NCI-H460 (cell line): ENCODE data around the gene TRAPPC2L. TPM values are rescaled to one million over a fixed set of nuclear protein-coding genes. Genes with fewer than 3 reads are reported as not detected.
"Not testable (repeated sequence)": the region's sequence is repeated elsewhere in the genome, so short reads cannot be mapped to it uniquely, and the experiment has no call there.

Experiments
- DNase-seq: peaks from one replicate; pipeline ENCODE4 v3.0.0-alpha.2; 2016; ENCODE audit warnings: low read depth; ENCODE audit errors: extremely low read depth
- total RNA-seq: library from RNA; depleted of rRNA; stranded (reverse); fragments of >200 nt; shearing (Covaris generic); gene quantifications from 2 replicates; pipeline ENCODE4 v1.2.3, GENCODE V29; 2014

Gene TRAPPC2L
- total RNA-seq, 1 experiment from 2014 or later, result 21.1 TPM

- DNase-seq, result no peak
Observed at GRCh38 chr16:88817785-88818574, 38.9 kb upstream of the TRAPPC2L start.

GRCh38 chr16:88818575-88818874 lies 38.4 kb upstream of the TRAPPC2L start:
- no peak for DNase-seq

GRCh38 chr16:88819126-88819525 lies 37.8 kb upstream of the TRAPPC2L start:
- DNase-seq, result no peak

- DNase-seq, result no peak
Observed at GRCh38 chr16:88820385-88821025, 36.4 kb upstream of the TRAPPC2L start.

GRCh38 chr16:88821168-88821850 lies 35.6 kb upstream of the TRAPPC2L start:
- no peak for DNase-seq

- no peak for DNase-seq
Observed at GRCh38 chr16:88822281-88823040, 34.5 kb upstream of the TRAPPC2L start.

- DNase-seq, result not testable (repeated sequence)
Observed at GRCh38 chr16:88823646-88824045, 33.3 kb upstream of the TRAPPC2L start.

GRCh38 chr16:88824256-88825077 lies 32.5 kb upstream of the TRAPPC2L start:
- no peak for DNase-seq

- no peak for DNase-seq
Observed at GRCh38 chr16:88825146-88825545, 31.8 kb upstream of the TRAPPC2L start.

GRCh38 chr16:88826070-88826840 lies 30.7 kb upstream of the TRAPPC2L start:
- DNase-seq, result no peak

- no peak for DNase-seq
Observed at GRCh38 chr16:88827727-88828126, 29.2 kb upstream of the TRAPPC2L start.

- no peak for DNase-seq
Observed at GRCh38 chr16:88828711-88829110, 28.2 kb upstream of the TRAPPC2L start.

GRCh38 chr16:88830258-88830657 lies 26.7 kb upstream of the TRAPPC2L start:
- no peak for DNase-seq

GRCh38 chr16:88830783-88831182 lies 26.1 kb upstream of the TRAPPC2L start:
- DNase-seq, result no peak

- no peak for DNase-seq
Observed at GRCh38 chr16:88831838-88832237, 25.1 kb upstream of the TRAPPC2L start.

- DNase-seq, result no peak
Observed at GRCh38 chr16:88833086-88833485, 23.8 kb upstream of the TRAPPC2L start.

- no peak for DNase-seq
Observed at GRCh38 chr16:88834670-88835069, 22.3 kb upstream of the TRAPPC2L start.

GRCh38 chr16:88835383-88835782 lies 21.5 kb upstream of the TRAPPC2L start:
- DNase-seq, result no peak

- DNase-seq, result no peak
Observed at GRCh38 chr16:88835818-88836217, 21.1 kb upstream of the TRAPPC2L start.
